Measurements from ENCODE around the gene MAB21L4. TPM values are rescaled to one million over a fixed set of nuclear protein-coding genes. Genes with fewer than 3 reads are reported as not detected.

MAB21L4 gene
- total and polyA plus RNA-seq, 2 donors (not counting 3 experiments of a cell fraction or from before 2014, with no cell fraction given), result not detected

DNA sequence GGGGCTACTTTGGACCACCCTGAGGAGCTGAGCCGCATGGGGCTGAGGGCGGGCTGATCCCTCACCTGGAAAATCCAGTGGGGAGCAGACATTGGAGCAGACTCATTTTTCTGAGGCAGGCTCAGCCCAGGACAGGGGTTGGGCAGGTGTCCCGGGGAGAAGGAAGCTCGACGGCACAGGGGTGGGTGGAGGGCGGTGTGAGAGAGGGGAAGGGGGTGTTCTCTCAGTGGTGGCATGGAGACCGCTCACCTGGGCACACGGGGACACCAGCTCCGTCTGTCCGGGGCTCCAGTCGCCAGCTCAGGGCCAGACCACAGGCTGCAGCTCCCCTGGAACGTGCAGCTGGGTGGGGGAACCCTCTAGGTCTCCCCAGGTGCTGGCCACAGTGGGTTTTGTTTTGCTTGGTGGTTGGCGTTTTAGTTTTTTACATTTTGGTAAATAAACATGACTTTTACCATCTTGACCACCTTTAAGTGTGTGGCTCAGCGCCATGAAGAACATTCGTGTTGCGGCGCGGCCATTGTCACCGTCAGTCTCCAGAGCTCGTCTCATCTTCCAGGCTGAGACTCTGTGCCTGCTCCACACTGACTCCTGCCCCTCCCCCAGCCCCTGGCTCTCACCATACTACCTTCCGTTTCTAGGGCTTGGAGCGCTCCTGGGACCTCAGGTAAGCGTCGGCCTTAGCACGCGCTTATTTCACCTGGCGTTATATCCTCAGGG lies 4.3 kb upstream of the MAB21L4 start:
- H3K4me1 ChIP-seq (ENCODE audit: control insufficient read depth, extremely low read depth, insufficient read depth, low read length), result peaks cover 11% of the 10 kb centered on the region
- H2AFZ ChIP-seq (ENCODE audit: low read depth, low read length), result no peak overlapping the region
- H3K9ac ChIP-seq (replicated peaks; ENCODE audit: extremely low read depth, insufficient read depth, low read length), result no peak overlapping the region
- dilution Hi-C loops (cut with MboI; ENCODE audit: extremely low pct_ligation_motif_present, low sequenced_read_pairs), result no loop called here
- no peaks in the 10 kb centered on the region for H3K9me1 ChIP-seq (replicated peaks; ENCODE audit: control insufficient read depth, extremely low read depth, insufficient read depth, low read length)
- DNase-seq (ENCODE audit: low read depth, low spot score) (no peak), FAIRE-seq (no peak)
- ChIA-PET POLR2A (no interaction called here), CTCF (interaction anchor here (1.3 to 4.6 kb wide), 2 partner anchors 13 to 49 kb away, joined by 3 to 40 read pairs; no protein-coding TSS in a partner anchor)
- no peak overlapping the region for H3K4me2 ChIP-seq (ENCODE audit: insufficient read depth, low read length)
- BruUV-seq (replicated peaks), result no TSS peak
- no peaks in the 10 kb centered on the region for H3K27me3 ChIP-seq (ENCODE audit: control insufficient read depth in 2 of 2, insufficient read depth in 2 of 2, low read length in 2 of 2)
- H3K79me2 ChIP-seq (ENCODE audit: control insufficient read depth, insufficient read depth, low read length), result no peaks in the 10 kb centered on the region
- H3K9me3 ChIP-seq (replicated peaks; ENCODE audit: control insufficient read depth, insufficient read depth, low read length), result no peaks in the 10 kb centered on the region
- H3K36me3 ChIP-seq (ENCODE audit: control insufficient read depth in 2 of 2, extremely low read depth in 1 of 2, insufficient read depth in 2 of 2, low read length in 2 of 2), result no peaks in the 10 kb centered on the region
- H3K4me3 ChIP-seq (replicated peaks in 1 of 3; ENCODE audit: insufficient read depth in 1 of 3, low read depth in 1 of 3, low read length in 3 of 3), result no peak overlapping the region
- no peaks in the 10 kb centered on the region for H4K20me1 ChIP-seq (replicated peaks; ENCODE audit: control insufficient read depth, extremely low read depth, insufficient read depth, low read length)
- intact Hi-C loops (cut with micrococcal nuclease), result no loop called here
- no peak for TF ChIP-seq POLR2AphosphoS5 (IDR thresholded peaks at IDR 0.05; ENCODE audit: insufficient read depth, low read depth, low read length)
- no peak overlapping the region for H3K27ac ChIP-seq (ENCODE audit: insufficient read depth, low read depth, low read length)

- Histone ChIP-seq H3K9me1 (replicated peaks; ENCODE audit: control insufficient read depth, extremely low read depth, insufficient read depth, low read length) (no peaks in the 10 kb centered on the region), H3K9me3 (replicated peaks; ENCODE audit: control insufficient read depth, insufficient read depth, low read length) (no peaks in the 10 kb centered on the region), H3K4me1 (ENCODE audit: control insufficient read depth, extremely low read depth, insufficient read depth, low read length) (peaks cover 11% of the 10 kb centered on the region), H3K27me3 (ENCODE audit: control insufficient read depth in 2 of 2, insufficient read depth in 2 of 2, low read length in 2 of 2) (no peaks in the 10 kb centered on the region), H4K20me1 (replicated peaks; ENCODE audit: control insufficient read depth, extremely low read depth, insufficient read depth, low read length) (no peaks in the 10 kb centered on the region), H3K9ac (replicated peaks; ENCODE audit: extremely low read depth, insufficient read depth, low read length) (no peak overlapping the region), H3K4me2 (ENCODE audit: insufficient read depth, low read length) (no peak overlapping the region), H3K36me3 (ENCODE audit: control insufficient read depth in 2 of 2, extremely low read depth in 1 of 2, insufficient read depth in 2 of 2, low read length in 2 of 2) (no peaks in the 10 kb centered on the region), H3K4me3 (replicated peaks in 1 of 3; ENCODE audit: insufficient read depth in 1 of 3, low read depth in 1 of 3, low read length in 3 of 3) (no peak overlapping the region), H3K79me2 (ENCODE audit: control insufficient read depth, insufficient read depth, low read length) (no peaks in the 10 kb centered on the region), H2AFZ (ENCODE audit: low read depth, low read length) (no peak overlapping the region), H3K27ac (ENCODE audit: insufficient read depth, low read depth, low read length) (no peak overlapping the region)
- FAIRE-seq (no peak), DNase-seq (ENCODE audit: low read depth, low spot score) (no peak)
- intact Hi-C loops (cut with micrococcal nuclease), result no loop called here
- no TSS peak for BruUV-seq (replicated peaks)
- ChIA-PET POLR2A (interaction anchor here (2.0 kb wide), 1 partner anchor 14 kb away, joined by 8 read pairs; no protein-coding TSS in a partner anchor), CTCF (interaction anchor here (0.9 to 4.6 kb wide), 4 partner anchors 14 to 84 kb away, joined by 3 to 40 read pairs (median 4); no protein-coding TSS in a partner anchor)
- dilution Hi-C loops (cut with MboI; ENCODE audit: extremely low pct_ligation_motif_present, low sequenced_read_pairs), result no loop called here
- TF ChIP-seq JUN (IDR thresholded peaks at IDR 0.05; ENCODE audit: borderline replicate concordance, insufficient read depth, insufficient read length, low read depth), result no peak
- TF ChIP-seq MAX (IDR thresholded peaks at IDR 0.05; ENCODE audit: insufficient read depth, insufficient read length), result no peak
- no peak for TF ChIP-seq POLR2AphosphoS5 (IDR thresholded peaks at IDR 0.05; ENCODE audit: insufficient read depth, low read depth, low read length)
- TF ChIP-seq MYC (IDR thresholded peaks at IDR 0.05; ENCODE audit: low read depth, low read length), result no peak
- no peak for TF ChIP-seq GATA2 (IDR thresholded peaks at IDR 0.05; ENCODE audit: insufficient read depth, insufficient read length, low read depth, low read length)
- TF ChIP-seq POLR2A (IDR thresholded peaks at IDR 0.05; ENCODE audit: low read depth, low read length), result no peak
- no peak for TF ChIP-seq FOS (IDR thresholded peaks at IDR 0.05; ENCODE audit: borderline replicate concordance, insufficient read depth, low read length)
- TF ChIP-seq, protein P1, sequence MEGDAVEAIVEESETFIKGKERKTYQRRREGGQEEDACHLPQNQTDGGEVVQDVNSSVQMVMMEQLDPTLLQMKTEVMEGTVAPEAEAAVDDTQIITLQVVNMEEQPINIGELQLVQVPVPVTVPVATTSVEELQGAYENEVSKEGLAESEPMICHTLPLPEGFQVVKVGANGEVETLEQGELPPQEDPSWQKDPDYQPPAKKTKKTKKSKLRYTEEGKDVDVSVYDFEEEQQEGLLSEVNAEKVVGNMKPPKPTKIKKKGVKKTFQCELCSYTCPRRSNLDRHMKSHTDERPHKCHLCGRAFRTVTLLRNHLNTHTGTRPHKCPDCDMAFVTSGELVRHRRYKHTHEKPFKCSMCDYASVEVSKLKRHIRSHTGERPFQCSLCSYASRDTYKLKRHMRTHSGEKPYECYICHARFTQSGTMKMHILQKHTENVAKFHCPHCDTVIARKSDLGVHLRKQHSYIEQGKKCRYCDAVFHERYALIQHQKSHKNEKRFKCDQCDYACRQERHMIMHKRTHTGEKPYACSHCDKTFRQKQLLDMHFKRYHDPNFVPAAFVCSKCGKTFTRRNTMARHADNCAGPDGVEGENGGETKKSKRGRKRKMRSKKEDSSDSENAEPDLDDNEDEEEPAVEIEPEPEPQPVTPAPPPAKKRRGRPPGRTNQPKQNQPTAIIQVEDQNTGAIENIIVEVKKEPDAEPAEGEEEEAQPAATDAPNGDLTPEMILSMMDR (IDR thresholded peaks at IDR 0.05; ENCODE audit: extremely low read depth in 1 of 2, insufficient read depth in 1 of 2, low read depth in 1 of 2, low read length in 2 of 2), result no peak
- TF ChIP-seq EZH2 (IDR thresholded peaks at IDR 0.05; ENCODE audit: borderline replicate concordance, low read depth, low read length, severe bottlenecking), result no peak
Observed at GRCh38 chr2:240899468-240899865, 3.5 kb upstream of the MAB21L4 start.

Data from endothelial cell of umbilical vein (primary cell).